Measurements from ENCODE around the gene MMP11.
A peak's percentile ranks its signal among the peaks of the same experiment; 100 is the strongest.

MMP11 gene

DNA sequence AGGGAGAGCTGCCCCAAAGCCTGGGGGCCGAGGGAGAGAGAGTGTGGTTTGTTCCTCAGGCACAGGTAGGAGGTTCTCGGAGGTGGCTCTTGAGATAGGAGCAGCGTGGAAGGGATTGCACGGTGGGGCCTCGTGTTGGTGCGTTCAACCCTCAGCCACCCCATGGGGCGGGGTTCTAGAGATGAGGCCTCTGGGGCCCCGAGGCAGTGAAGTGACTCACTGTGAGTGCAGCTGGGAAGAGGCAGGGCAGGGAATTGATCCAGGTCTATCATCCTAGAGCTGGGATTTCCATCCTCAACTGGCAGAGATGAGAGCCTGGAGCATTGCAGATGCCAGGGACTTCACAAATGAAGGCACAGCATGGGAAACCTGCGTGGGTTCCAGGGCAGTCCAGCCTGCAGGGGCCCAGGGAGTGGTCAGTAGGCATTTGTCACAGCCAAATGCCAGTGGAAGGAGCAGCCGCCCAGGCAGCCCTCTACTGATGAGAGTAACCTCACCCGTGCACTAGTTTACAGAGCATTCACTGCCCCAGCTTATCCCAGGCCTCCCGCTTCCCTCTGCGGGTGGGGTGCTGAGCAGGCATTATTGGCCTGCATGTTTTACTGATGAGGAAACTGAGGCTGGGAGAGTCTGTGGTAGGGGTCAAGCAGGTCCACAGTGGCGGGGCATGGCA is 9.0 kb downstream of the MMP11 start:
- DNase-seq: no peak

DNA sequence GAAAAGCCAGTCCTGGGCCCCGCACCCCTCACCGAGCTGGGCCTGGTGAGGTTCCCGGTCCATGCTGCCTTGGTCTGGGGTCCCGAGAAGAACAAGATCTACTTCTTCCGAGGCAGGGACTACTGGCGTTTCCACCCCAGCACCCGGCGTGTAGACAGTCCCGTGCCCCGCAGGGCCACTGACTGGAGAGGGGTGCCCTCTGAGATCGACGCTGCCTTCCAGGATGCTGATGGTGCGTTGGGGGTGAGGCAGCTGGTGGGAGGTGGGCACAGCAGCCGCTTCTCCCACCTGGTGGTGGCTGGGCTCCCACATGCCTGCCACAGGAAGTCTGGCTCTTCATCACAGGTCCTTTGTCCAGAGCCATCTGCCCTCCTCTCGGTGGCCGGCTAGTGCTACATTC is 9.6 kb downstream of the MMP11 start:
- no peak for DNase-seq

DNA sequence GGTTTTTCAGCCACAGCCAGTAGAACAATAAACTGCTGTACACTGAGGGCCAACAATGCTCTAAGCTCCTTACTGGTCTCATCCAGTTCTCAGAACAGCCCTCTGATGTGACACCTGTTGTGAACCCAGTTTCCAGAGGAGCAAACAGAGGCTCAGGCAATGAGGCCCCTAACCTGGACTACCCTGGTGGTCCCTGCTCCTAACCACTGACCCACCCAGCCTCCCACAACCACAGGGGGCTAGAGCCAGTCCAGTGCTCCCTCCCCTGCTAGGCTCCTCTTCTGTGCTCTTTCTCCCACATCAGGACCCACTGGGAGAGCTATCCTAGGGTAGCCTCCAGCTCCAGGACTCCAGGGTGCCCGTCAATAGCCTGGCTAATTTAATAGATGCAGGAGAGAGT is 10.1 kb downstream of the MMP11 start:
- no peak for DNase-seq

DNA sequence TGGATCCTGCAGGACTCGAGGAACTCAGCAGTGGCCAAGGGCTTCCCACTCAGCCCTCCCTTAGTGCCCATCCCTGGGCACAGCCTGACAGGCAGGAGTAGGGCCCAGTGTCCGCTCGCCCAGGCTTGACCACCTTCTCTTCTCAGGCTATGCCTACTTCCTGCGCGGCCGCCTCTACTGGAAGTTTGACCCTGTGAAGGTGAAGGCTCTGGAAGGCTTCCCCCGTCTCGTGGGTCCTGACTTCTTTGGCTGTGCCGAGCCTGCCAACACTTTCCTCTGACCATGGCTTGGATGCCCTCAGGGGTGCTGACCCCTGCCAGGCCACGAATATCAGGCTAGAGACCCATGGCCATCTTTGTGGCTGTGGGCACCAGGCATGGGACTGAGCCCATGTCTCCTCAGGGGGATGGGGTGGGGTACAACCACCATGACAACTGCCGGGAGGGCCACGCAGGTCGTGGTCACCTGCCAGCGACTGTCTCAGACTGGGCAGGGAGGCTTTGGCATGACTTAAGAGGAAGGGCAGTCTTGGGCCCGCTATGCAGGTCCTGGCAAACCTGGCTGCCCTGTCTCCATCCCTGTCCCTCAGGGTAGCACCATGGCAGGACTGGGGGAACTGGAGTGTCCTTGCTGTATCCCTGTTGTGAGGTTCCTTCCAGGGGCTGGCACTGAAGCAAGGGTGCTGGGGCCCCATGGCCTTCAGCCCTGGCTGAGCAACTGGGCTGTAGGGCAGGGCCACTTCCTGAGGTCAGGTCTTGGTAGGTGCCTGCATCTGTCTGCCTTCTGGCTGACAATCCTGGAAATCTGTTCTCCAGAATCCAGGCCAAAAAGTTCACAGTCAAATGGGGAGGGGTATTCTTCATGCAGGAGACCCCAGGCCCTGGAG is 10.9 kb downstream of the MMP11 start:
- no peak for DNase-seq

DNA sequence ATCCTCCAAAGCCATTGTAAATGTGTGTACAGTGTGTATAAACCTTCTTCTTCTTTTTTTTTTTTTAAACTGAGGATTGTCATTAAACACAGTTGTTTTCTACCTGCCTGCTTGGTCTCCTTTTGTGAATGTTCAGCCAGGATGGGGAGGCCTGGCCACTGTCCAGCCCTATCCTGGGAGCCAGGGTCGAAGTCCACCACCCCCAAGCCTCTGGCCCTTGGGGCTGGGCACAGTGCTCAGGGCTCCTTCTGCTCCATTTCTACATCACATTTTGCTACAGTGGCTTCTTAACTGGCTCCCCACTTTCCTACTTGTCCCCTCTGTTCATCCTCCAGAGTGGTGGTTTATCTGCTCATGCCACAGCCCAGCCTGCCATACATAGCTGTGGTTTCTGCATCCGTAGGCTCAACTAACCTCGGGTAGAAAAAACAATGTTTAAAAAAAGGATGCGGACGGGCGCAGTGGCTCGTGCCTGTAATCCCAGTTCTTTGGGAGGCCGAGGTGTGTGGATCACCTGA is 11.6 kb downstream of the MMP11 start:
- peak; percentile 47 for DNase-seq

DNA sequence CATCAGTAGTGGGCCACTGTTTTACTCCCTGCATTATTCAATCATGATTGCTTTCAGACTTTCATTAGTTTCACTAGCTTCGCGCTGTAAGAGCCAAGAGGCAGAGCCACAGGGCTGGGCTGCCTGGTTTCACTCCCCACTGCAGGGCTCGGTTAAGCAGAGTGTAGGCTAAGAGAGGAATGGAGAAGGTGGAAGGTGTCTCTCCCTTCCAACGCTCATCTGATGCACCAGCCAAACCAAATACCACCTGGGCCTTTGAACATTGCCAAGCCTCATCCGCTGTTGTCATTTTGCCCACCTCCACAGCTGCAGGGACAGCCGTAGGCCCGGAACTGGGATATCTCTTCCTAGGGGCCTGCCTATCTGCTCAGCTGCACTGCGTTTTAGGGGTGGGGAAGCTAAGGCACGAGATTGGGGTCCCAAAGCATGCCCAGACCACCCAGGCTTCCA is 13.6 kb downstream of the MMP11 start:
- no peak for DNase-seq

DNA sequence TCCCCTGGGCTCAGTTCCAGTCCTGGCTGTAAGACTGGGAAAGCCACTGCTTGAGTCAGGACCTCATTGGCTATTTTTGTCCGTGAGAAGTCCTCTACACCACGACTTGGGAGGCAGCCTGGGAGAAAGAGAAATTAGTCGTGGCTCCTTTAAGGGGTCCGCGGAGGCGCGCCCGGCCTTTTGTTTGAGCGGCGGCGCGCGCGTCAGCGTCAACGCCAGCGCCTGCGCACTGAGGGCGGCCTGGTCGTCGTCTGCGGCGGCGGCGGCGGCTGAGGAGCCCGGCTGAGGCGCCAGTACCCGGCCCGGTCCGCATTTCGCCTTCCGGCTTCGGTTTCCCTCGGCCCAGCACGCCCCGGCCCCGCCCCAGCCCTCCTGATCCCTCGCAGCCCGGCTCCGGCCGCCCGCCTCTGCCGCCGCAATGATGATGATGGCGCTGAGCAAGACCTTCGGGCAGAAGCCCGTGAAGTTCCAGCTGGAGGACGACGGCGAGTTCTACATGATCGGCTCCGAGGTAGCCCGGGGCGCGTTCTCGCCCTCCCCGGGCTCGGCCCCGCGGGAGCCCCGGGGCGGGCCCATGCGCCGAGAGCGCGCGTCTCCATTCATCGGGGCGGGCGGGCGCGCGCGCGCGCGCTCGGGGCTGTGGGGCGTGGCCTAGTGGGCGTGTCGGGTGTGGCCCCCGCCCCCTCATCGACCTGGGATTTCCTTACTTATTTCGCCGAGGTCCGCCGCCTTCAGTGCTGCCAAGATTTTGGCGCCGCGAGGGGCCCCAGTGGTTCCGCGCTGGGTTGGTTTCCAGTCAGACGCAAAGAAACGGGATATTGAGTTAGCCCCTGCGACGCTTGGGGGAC is 14.3 kb downstream of the MMP11 start, which contains the start of gene SMARCB1:
Gene SMARCB1, plus strand, starts transcription at position 215 of the 848 bp plus-strand sequence. Its CDS starts 204 bp downstream, at position 419.
- DNase-seq: peak; percentile 98

DNA sequence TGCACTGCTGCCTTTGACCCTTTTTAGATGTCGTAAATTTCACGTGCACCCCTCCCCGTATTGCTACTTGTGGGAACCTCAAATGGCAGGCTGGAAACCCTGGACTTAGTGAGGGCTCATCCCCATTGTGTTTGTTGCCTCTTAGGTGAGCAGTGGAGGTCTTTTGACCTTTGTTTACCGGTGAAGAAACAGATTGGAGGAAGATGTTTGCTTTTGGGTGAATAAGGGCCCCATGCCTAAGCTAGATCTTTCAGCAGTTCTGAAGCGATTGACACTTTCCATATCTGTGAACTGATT is 14.9 kb downstream of the MMP11 start:
- no peak for DNase-seq

DNA sequence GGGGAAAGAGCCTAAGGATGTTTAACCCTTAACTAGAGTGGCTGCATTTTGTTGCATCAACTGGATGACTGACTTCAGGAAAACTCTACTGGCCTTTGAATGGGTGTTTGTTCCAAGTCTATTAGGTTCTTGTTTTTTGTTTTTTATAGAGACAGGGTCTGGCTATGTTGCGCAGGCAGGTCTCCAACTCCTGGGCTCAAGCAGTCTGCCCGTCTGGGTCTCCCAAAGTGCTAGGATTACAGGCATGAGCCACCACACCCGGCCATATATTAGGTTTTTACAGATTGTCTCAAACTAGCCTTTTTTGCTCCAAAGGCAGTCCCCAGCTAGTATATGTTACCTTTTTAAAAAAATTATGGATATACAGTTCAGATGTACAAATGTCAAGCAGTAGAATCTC is 15.3 kb downstream of the MMP11 start:
- no peak for DNase-seq

DNA sequence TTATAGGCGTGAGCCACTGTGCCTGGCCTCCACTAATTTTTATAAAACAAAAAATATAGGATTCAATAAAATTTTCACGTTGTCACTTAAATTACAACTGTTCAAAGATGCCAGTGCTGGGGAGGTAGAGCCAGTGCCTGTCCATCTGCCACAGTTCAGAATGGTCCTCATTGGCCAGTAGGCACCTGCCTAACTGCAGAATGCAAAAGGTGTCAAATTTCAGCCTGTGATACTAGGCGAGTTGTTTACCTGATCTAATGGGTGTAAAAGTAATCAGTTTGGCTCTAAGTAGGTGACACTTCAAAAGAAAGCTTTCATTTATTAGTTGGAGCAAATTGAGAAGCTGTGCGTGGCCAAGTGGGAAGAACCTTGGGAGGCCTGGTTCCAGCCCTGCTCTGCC is 16.5 kb downstream of the MMP11 start:
- DNase-seq: no peak

DNA sequence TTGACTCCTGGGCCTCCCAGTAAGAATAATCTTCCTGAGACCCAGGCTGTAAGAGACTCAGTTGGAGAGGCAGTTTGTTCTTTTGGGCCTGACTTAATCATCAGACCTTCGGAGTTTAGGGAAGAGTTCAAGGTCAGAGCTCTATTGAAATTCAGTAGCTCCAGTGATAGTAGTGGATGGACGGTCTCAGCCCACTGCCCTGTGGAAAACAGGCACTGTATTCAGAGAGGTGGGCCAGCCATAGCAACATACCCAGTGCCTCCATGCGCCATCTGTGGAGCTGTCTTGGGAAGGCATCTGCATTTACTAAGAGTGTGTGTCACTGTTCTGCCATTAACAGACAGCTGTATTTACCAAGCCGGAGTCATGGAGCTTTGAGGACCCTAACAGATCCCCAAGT is 17.0 kb downstream of the MMP11 start:
- no peak for DNase-seq

DNA sequence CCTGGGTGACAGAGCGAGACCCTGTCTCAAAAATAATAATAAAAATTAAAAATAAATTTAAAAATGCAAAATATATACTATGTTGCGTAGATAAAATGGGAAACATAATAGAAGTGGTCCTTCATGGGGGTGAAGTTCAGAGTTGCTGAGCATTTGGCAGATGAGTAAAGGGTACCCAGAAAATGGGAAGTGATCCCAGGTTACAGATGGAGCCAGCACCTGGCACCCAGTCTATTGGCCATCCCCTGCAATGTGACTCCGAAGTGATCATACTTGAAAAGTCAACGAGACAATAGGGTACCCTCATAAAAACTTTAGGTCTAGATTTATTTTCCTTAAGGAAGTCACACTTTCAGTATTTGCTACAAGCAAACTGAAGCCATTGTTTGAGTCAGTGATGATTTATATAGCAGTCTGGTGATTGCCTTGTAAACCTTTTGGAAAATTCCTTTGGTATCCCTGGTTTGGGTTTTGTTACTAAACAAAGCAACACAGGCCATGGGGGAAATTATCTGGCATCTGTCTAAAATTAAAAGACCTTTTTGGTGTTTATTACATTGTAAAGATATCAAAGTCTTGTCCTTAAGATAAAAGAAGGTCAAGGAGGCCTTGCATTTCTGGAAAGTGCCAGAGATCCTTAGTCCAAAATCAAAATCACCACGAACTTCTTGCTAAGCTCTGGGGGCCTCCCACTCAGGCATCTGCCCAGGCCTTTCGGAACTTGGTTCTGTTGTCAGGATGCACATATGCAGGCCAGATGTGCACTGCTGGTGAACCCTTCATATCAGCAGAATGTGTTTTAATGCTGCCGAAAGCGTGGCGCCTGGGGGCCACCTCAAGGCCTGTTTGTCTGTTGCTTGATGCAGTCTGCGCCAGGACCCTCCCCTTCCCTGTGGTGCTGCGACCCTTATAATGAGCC is 18.4 kb downstream of the MMP11 start:
- DNase-seq: no peak

DNA sequence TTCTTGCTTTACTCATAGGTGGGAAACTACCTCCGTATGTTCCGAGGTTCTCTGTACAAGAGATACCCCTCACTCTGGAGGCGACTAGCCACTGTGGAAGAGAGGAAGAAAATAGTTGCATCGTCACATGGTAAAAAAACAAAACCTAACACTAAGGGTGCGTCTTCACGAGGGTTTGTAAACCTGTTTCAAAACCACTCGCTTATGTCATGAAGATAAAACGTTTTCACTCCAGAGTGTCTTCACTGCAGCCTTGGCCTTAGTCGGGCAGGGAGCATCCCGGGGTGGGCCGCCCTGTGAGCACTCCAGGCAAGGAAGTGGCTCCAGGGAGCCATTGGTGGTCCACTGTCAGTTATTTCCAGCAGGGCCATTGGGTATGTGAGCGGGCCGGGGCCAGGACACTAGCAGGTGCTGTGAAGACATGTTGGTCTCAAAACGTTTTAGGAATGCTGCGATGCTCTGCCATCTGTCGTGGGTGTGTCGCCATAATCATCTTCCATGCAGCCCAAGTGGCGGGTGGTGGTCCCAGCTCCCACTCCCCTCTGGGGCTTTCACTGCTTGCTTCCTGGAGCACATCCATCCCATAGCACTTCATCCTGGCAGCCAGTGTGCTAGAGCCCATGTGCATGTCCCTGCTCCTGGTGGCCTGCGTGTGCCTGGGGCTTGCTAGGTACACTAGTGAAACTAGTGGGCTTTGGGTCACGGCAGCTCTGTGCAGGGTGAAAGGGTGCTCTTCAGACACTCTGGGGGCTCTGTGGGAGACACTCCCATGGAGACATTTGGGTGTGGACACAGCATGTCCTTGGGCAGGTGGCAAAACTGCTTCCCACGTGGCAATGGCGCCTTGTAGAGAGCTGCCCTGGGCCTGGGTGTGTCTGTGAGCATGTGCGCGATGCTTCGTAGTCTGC is 19.3 kb downstream of the MMP11 start:
- DNase-seq: peak; percentile 49

DNA sequence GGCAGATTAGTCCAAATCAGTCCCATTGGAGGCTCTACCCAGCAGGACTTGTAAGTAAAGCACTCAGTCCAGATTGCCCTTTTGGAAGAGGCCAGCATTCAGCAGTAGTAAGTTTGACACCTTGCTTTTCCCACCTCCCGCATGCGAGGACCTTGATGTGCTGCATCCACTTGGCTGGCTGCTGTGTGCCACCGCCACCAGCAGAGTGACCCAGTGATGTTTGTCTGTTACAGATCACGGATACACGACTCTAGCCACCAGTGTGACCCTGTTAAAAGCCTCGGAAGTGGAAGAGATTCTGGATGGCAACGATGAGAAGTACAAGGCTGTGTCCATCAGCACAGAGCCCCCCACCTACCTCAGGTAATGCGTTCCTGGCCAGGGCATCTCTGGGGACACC is 20.7 kb downstream of the MMP11 start:
- DNase-seq: no peak

DNA sequence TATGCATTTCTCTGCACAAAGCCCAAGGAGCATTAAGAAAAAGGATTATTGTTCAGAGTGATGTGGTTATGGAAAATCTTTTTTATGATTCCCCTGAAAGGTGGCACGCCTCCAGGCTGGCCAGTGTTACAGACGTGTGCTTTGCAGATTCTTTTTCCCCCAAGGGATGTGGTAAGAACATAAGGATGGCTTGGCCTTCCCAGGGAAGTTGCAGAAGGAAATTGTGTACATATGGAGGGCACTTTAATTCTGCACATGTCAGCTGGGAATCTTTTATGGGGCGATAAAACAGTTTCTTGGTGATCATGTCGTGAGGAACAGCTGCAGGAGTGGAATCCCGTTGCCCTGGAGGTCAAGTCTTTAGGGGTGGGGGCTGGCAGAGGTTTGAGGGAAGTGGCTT is 23.8 kb downstream of the MMP11 start:
- DNase-seq: no peak

DNA sequence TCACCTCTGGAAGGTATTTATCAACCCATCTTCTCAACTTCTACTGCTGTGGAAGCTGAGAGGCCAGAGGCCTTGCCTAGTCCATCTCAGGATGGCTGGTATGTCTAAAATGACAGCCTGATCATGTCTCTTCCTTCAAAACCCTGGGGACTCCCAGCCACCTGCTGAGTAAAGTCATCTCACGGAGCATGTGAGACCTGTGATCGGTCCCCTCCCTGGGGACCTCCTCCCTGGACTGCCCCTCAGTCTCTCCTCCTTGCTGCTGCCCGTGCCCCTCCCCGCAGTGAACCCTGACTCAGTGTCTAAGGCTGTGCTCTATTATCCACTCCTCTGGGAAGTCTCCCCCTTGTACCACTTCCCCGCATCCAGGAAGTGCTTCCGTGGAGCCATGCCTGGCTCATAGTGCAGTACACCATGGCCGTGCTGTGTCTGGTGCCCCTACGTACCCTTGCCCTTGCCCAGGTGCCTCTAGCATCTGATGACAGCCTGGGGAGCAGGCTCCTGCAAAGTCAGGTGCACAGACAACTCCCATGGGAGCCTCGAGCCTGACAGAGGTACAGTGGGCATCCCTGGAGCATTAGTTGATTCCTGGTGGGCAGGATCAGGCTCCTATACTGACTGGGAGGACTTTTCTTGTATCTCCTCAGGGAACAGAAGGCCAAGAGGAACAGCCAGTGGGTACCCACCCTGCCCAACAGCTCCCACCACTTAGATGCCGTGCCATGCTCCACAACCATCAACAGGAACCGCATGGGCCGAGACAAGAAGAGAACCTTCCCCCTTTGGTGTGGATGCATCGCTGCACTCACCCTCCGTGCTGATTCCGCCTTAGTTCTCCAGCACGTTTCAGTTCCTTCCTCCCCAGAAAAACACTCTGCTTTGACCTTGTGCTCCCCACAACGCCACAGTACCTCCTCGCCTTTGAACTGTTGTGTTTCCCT is 27.9 kb downstream of the MMP11 start:
- DNase-seq: no peak

DNA sequence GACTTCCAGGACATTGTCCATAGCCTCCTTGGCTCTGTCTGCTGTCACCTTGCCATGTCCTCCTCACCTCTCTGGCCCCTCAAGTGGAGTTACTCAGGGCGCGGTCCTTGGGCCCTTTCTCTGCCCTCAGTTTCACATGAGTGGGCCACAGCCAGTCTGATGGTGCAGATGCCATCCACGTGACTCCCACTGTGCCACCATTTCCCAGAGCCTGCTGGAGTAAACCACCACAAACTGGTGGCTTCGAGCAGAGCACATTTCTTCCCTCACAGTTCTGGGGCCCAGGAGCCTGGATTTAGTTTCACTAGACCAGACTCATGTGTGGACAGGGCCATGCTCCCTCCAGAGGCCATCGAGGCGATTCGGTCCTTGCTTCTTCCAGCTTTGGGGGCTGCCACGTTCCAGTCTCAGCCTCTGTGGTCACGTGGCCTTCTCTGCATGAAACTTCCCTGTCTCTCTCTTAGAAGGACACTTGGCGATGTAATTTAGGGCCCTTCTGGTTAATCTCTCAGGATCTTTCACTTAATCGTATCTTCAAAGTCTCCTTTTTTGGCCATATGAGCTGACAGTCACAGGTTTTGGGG is 28.7 kb downstream of the MMP11 start:
- DNase-seq: no peak

DNA sequence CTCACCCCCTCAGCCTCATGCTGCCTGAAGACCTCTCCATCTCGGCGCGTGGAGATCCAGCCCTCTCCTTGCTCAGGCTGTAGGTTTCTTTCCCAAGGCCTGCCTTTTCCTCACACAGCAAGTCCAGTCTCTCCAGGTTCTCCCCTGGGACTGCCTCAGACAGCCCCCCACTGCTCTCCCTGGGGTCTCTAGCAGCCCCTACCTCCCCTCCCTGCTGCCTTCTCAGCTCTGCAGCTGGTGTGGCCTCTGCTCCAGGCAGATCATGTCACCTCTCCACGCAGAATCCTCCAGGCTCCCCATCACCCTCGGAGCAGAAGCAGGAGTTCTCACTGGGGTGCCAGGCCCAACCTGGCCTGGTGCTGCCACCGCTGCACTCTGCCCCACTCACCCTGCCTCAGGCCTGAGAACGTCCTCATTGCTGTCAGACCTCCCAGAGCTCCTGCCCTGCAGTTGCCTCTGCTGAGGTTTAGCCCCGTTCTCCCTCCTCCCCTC is 29.3 kb downstream of the MMP11 start:
- DNase-seq: no peak
